Measurements from ENCODE around the gene LRP2.

The LRP2 gene

DNA sequence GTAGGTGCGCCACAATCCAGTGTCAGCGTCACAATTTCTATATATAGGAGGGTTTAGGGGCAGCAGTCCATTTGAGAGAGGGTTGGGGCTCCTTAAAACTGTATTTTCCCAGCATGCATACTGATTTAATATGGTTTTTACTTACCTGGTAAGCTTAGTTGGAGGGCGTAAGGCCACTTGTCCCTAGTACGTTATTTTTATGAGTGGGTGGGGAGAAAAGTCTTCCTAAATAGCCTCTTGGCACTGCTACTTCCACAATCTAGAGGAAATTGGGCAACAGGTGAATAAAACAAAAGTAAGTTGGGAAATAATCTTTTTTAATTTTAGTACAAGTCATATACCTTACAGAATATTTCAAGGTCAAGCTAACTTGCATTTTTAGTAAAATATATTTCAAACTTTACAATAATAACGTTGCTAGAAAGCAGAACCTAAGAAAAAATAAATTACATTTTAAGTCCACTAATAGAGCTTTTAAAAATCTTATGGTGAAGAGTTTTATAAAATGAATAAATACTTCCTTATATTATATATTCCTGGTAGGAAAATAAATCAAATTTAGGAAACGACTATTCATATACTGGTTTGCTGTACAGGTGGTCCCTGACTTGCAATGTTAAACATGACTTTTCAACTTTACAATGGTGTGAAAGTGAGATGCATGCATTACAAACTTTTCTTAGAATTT is 272.1 kb downstream of the LRP2 start:
- H3K27ac ChIP-seq (ENCODE audit: low read depth, low read length): no peak overlapping the region

DNA sequence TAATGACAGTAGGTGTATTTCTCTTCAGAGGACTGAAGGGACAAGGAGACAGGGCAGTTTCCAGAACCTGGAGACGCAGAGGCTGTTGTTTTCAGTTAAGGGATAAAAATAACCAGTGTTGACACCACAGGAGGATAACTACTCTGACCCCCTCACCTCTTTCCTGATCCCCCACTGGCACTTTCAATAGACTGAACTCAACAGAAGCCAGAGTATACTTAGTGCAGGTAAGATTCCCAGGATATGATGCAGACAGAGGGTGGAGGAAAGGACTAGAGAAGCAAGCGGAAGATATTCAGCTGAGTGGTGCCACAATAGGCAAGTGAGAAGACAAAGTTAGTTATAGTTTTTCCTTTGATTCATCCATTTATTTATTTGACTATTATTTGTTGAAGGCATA is 273.2 kb downstream of the LRP2 start:
- no peak overlapping the region for H3K9ac ChIP-seq (ENCODE audit: low read depth, low read length)
- H3K27me3 ChIP-seq (ENCODE audit: control insufficient read depth, insufficient read depth, low read length): peaks cover 6% of the 10 kb centered on the region; the same call in 1 of the 2 replicates
- H3K36me3 ChIP-seq (ENCODE audit: control insufficient read depth, insufficient read depth, low read length): no peaks in the 10 kb centered on the region
- H3K4me3 ChIP-seq (ENCODE audit: low read depth, low read length): no peak overlapping the region
- no peaks in the 10 kb centered on the region for H3K4me1 ChIP-seq (ENCODE audit: control insufficient read depth, insufficient read depth, low read length)
- no peaks in the 10 kb centered on the region for H3K9me3 ChIP-seq (ENCODE audit: control insufficient read depth, insufficient read depth, low read length)
- H3K27ac ChIP-seq (ENCODE audit: low read depth, low read length): no peak overlapping the region

More for the DNA sequence above, 272.1 kb downstream of the LRP2 start:
- Histone ChIP-seq H3K27me3 (ENCODE audit: control insufficient read depth, insufficient read depth, low read length) (peaks cover 6% of the 10 kb centered on the region), H3K4me3 (ENCODE audit: low read depth, low read length) (no peak overlapping the region), H3K4me1 (ENCODE audit: control insufficient read depth, insufficient read depth, low read length) (no peaks in the 10 kb centered on the region), H3K9me3 (ENCODE audit: control insufficient read depth, insufficient read depth, low read length) (no peaks in the 10 kb centered on the region), H3K36me3 (ENCODE audit: control insufficient read depth, insufficient read depth, low read length) (no peaks in the 10 kb centered on the region), H3K9ac (ENCODE audit: low read depth, low read length) (no peak overlapping the region)

DNA sequence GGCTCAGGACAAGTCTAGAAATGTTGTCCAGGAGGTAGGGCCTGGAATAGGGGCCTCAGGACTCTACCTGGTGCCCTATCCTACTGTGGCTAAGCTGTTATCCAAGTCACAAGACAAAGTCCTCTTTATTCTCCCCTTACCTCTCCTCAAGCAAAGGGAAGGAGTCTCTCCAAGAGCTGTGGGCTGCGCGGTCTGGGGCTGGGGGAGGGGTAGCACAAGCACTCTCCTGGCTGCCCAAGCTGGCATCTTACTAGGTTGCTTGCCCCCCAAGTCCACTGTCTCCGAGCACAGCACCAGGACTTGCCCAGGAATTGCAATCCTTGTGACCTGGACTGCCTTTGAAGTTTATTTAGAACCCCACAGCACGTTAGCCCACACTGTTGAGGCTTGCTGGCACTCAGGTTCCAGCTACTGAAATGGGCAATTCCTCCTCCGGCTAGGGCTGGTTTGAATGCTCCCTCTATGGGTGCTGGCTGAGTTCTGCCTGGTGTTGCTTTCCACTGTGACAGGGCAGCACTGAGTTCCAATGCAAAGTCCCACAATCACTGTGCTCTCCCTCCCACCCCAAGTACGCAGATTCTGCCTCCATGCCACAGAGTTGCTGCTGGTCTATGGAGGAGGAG is 274.5 kb downstream of the LRP2 start:
- no peaks in the 10 kb centered on the region for H3K9me3 ChIP-seq (ENCODE audit: control insufficient read depth, insufficient read depth, low read length)
- H3K4me1 ChIP-seq (ENCODE audit: control insufficient read depth, insufficient read depth, low read length): no peaks in the 10 kb centered on the region
- no peak overlapping the region for H3K4me3 ChIP-seq (ENCODE audit: low read depth, low read length)
- H3K36me3 ChIP-seq (ENCODE audit: control insufficient read depth, insufficient read depth, low read length): no peaks in the 10 kb centered on the region
- H3K9ac ChIP-seq (ENCODE audit: low read depth, low read length): no peak overlapping the region
- no peak overlapping the region for H3K27ac ChIP-seq (ENCODE audit: low read depth, low read length)
- H3K27me3 ChIP-seq (ENCODE audit: control insufficient read depth, insufficient read depth, low read length): no peaks in the 10 kb centered on the region

- no peak overlapping the region for H3K4me3 ChIP-seq (ENCODE audit: low read depth, low read length)
- H3K9me3 ChIP-seq (ENCODE audit: control insufficient read depth, insufficient read depth, low read length): no peaks in the 10 kb centered on the region
- no peaks in the 10 kb centered on the region for H3K4me1 ChIP-seq (ENCODE audit: control insufficient read depth, insufficient read depth, low read length)
- H3K27me3 ChIP-seq (ENCODE audit: control insufficient read depth, insufficient read depth, low read length): no peaks in the 10 kb centered on the region
- no peak overlapping the region for H3K27ac ChIP-seq (ENCODE audit: low read depth, low read length)
- no peaks in the 10 kb centered on the region for H3K36me3 ChIP-seq (ENCODE audit: control insufficient read depth, insufficient read depth, low read length)
- H3K9ac ChIP-seq (ENCODE audit: low read depth, low read length): no peak overlapping the region
These were observed 275.4 kb downstream of the LRP2 start for GRCh38 chr2:169086893-169087467.

DNA sequence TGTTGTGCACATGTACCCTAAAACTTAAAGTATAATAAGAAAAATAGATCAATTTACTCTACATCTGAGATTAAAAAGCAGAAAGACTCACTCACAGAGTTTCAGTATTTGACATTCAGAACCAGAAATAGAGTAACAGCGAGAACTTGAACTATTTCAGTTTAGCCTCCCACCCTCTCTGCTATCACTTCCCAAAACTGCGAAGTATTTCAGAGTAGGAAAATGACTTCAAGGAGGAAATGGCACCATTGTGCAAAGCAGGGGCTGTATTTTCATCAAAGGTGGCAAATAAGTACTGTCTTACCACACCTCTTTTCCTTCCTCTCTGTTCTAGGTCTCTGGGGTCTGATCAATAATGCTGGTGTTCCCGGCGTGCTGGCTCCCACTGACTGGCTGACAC is 279.3 kb downstream of the LRP2 start:
- Histone ChIP-seq H3K27me3 (ENCODE audit: control insufficient read depth, insufficient read depth, low read length) (no peaks in the 10 kb centered on the region), H3K9ac (ENCODE audit: low read depth, low read length) (no peak overlapping the region), H3K4me1 (ENCODE audit: control insufficient read depth, insufficient read depth, low read length) (no peaks in the 10 kb centered on the region), H3K27ac (ENCODE audit: low read depth, low read length) (no peak overlapping the region), H3K36me3 (ENCODE audit: control insufficient read depth, insufficient read depth, low read length) (no peaks in the 10 kb centered on the region), H3K4me3 (ENCODE audit: low read depth, low read length) (no peak overlapping the region), H3K9me3 (ENCODE audit: control insufficient read depth, insufficient read depth, low read length) (no peaks in the 10 kb centered on the region)

- Histone ChIP-seq H3K27ac (ENCODE audit: low read depth, low read length) (no peak overlapping the region), H3K27me3 (ENCODE audit: control insufficient read depth, insufficient read depth, low read length) (no peaks in the 10 kb centered on the region), H3K9ac (ENCODE audit: low read depth, low read length) (no peak overlapping the region), H3K4me1 (ENCODE audit: control insufficient read depth, insufficient read depth, low read length) (no peaks in the 10 kb centered on the region), H3K36me3 (ENCODE audit: control insufficient read depth, insufficient read depth, low read length) (no peaks in the 10 kb centered on the region), H3K4me3 (ENCODE audit: low read depth, low read length) (no peak overlapping the region), H3K9me3 (ENCODE audit: control insufficient read depth, insufficient read depth, low read length) (no peaks in the 10 kb centered on the region)
These were observed 280.8 kb downstream of the LRP2 start for GRCh38 chr2:169081551-169081950.

GRCh38 chr2:169080250-169081069 is 281.9 kb downstream of the LRP2 start:
- Histone ChIP-seq H3K36me3 (ENCODE audit: control insufficient read depth, insufficient read depth, low read length) (no peaks in the 10 kb centered on the region), H3K9me3 (ENCODE audit: control insufficient read depth, insufficient read depth, low read length) (no peaks in the 10 kb centered on the region), H3K4me3 (ENCODE audit: low read depth, low read length) (no peak overlapping the region), H3K27me3 (ENCODE audit: control insufficient read depth, insufficient read depth, low read length) (no peaks in the 10 kb centered on the region), H3K9ac (ENCODE audit: low read depth, low read length) (no peak overlapping the region), H3K27ac (ENCODE audit: low read depth, low read length) (no peak overlapping the region), H3K4me1 (ENCODE audit: control insufficient read depth, insufficient read depth, low read length) (no peaks in the 10 kb centered on the region)

DNA sequence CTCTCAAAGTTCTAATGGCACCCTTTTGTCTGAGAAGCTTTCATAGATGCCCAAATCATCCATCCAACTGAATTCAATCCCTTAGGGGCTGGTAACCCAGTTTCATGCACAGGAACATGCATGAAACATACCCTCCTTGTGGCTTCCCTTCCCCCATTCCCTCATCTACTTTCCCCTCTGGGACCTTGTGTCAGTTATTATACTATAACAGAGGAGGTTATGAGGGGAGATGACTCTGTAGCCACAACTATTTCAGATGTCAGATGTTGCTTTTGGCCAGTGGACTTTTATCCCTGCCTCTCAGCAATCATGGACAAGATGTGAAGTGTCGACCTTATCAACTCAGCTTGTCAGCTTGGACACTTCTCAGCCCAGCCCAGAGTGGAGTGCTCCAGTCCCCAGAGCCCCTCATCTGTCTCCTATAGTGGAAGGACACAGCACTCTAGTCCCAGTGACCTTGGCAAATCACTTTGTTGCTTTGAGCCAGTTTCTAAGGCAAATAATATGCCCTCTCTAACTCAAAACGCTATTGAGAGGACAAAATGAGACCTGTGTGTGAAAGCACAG is 284.6 kb downstream of the LRP2 start:
- Histone ChIP-seq H3K27ac (ENCODE audit: low read depth, low read length) (no peak overlapping the region), H3K9ac (ENCODE audit: low read depth, low read length) (no peak overlapping the region), H3K4me1 (ENCODE audit: control insufficient read depth, insufficient read depth, low read length) (no peaks in the 10 kb centered on the region), H3K27me3 (ENCODE audit: control insufficient read depth, insufficient read depth, low read length) (no peaks in the 10 kb centered on the region), H3K9me3 (ENCODE audit: control insufficient read depth, insufficient read depth, low read length) (no peaks in the 10 kb centered on the region), H3K36me3 (ENCODE audit: control insufficient read depth, insufficient read depth, low read length) (no peaks in the 10 kb centered on the region), H3K4me3 (ENCODE audit: low read depth, low read length) (no peak overlapping the region)

All from HUES48 (cell line).